MM.1S (cell line): ENCODE results near the gene OSBPL8.

Experiments used
- DNase-seq: peaks from one replicate; pipeline ENCODE4 v3.0.0-alpha.2; 2015
- H2AFZ ChIP-seq: fragments of 300-600 bp; sonication (generic); 2 replicates; pipeline ENCODE4 v1.6.0; 2016; ENCODE audit warnings: antibody characterized with exemption, low read length
- H3F3A ChIP-seq: fragments of 300-600 bp; sonication (generic); 2 replicates; pipeline ENCODE4 v1.6.1; 2016; ENCODE audit warnings: mild to moderate bottlenecking, antibody characterized with exemption, low read length, moderate library complexity, mixed read lengths; ENCODE audit not compliant: insufficient read depth
- H3K27ac ChIP-seq: fragments of 300-600 bp; sonication (generic); 2 replicates; pipeline ENCODE4 v1.5.1; 2016; ENCODE audit warnings: mild to moderate bottlenecking, low read length
- H3K27me3 ChIP-seq: fragments of 300-600 bp; sonication (generic); replicated peaks from 2 replicates; pipeline ENCODE4 v1.6.0; 2016; ENCODE audit warnings: low read length; ENCODE audit not compliant: insufficient read depth
- H3K36me3 ChIP-seq: fragments of 300-600 bp; sonication (generic); replicated peaks from 2 replicates; pipeline ENCODE4 v1.6.1; 2016; ENCODE audit warnings: mild to moderate bottlenecking, low read length, mixed read lengths; ENCODE audit not compliant: insufficient read depth
- H3K4me1 ChIP-seq: fragments of 300-600 bp; sonication (generic); 2 replicates; pipeline ENCODE4 v1.6.1; 2016; ENCODE audit warnings: low read length, mixed read lengths
- H3K4me2 ChIP-seq: fragments of 300-600 bp; sonication (generic); 2 replicates; pipeline ENCODE4 v1.6.0; 2016; ENCODE audit warnings: low read depth, low read length
- H3K4me3 ChIP-seq: fragments of 300-600 bp; sonication (generic); 2 replicates; pipeline ENCODE4 v1.5.1; 2016; ENCODE audit warnings: low read length, mixed read lengths
- H3K79me2 ChIP-seq: fragments of 300-600 bp; sonication (generic); 2 replicates; pipeline ENCODE4 v1.6.1; 2016; ENCODE audit warnings: mixed run types, low read length, mixed read lengths
- H3K9ac ChIP-seq: fragments of 300-600 bp; sonication (generic); 2 replicates; pipeline ENCODE4 v1.6.1; 2016; ENCODE audit warnings: low read length, mixed read lengths
- H3K9me2 ChIP-seq: fragments of 300-600 bp; sonication (generic); replicated peaks from 2 replicates; pipeline ENCODE4 v1.6.1; 2016; ENCODE audit warnings: mild to moderate bottlenecking, low read length, mixed read lengths; ENCODE audit not compliant: insufficient read depth
- H3K9me3 ChIP-seq: fragments of 300-600 bp; sonication (generic); replicated peaks from 2 replicates; pipeline ENCODE4 v1.6.1; 2016; ENCODE audit warnings: mild to moderate bottlenecking, low read length, mixed read lengths; ENCODE audit not compliant: insufficient read depth
- H4K20me1 ChIP-seq: fragments of 300-600 bp; sonication (generic); 2 replicates; pipeline ENCODE4 v1.6.1; 2016; ENCODE audit warnings: mild to moderate bottlenecking, low read length, moderate library complexity, mixed read lengths; ENCODE audit not compliant: insufficient read depth
- EZH2 ChIP-seq: fragments of 300-600 bp; sonication (generic); optimal IDR thresholded peaks from 2 replicates; pipeline ENCODE3; 2017; ENCODE audit warnings: low read depth, mild to moderate bottlenecking, antibody characterized with exemption, low read length, mixed read lengths
- EZH2phosphoT487 ChIP-seq: fragments of 300-600 bp; sonication (generic); IDR thresholded peaks from 2 replicates; pipeline ENCODE4 v1.6.1; 2018; ENCODE audit warnings: antibody characterized with exemption, low read length
- TF ChIP-seq, protein P1 (sequence below): fragments of 300-600 bp; sonication (generic); IDR thresholded peaks from 2 replicates; pipeline ENCODE4 v1.5.1; 2016; ENCODE audit warnings: antibody characterized with exemption, low read length, mixed read lengths

Gene OSBPL8

GRCh38 chr12:76539727-76540126 lies 19.8 kb downstream of the OSBPL8 start:
- no peaks in the 10 kb centered on the region for H4K20me1 ChIP-seq
- H3F3A ChIP-seq: no peaks in the 10 kb centered on the region
- no peak overlapping the region for H3K9ac ChIP-seq

DNA sequence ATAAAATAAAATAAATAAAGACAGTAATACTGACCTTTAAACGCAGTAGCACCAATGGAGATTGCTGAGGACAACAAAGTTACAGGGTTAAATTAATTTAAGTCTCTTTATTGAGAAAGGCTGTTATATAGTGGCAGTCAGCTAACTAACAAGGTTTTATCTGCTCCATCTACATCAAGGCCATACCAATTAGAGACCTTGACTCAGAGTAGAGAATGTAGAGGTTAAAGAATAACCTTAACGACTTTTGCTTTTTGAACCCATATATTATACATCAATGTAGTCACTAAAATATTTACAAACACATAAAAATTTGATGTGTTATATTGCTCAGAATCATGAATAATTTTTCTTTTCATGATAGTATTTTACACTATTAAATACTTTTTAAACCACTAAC lies 21.6 kb downstream of the OSBPL8 start:
- H3K27ac ChIP-seq: no peak overlapping the region
- no peak overlapping the region for H3K4me3 ChIP-seq
- no peak overlapping the region for H2AFZ ChIP-seq
- TF ChIP-seq EZH2phosphoT487: no peak
- no peak for TF ChIP-seq EZH2
- TF ChIP-seq, protein P1, sequence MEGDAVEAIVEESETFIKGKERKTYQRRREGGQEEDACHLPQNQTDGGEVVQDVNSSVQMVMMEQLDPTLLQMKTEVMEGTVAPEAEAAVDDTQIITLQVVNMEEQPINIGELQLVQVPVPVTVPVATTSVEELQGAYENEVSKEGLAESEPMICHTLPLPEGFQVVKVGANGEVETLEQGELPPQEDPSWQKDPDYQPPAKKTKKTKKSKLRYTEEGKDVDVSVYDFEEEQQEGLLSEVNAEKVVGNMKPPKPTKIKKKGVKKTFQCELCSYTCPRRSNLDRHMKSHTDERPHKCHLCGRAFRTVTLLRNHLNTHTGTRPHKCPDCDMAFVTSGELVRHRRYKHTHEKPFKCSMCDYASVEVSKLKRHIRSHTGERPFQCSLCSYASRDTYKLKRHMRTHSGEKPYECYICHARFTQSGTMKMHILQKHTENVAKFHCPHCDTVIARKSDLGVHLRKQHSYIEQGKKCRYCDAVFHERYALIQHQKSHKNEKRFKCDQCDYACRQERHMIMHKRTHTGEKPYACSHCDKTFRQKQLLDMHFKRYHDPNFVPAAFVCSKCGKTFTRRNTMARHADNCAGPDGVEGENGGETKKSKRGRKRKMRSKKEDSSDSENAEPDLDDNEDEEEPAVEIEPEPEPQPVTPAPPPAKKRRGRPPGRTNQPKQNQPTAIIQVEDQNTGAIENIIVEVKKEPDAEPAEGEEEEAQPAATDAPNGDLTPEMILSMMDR: no peak
- no peaks in the 10 kb centered on the region for H3K9me3 ChIP-seq
- no peaks in the 10 kb centered on the region for H3F3A ChIP-seq
- no peak overlapping the region for H3K4me2 ChIP-seq
- no peaks in the 10 kb centered on the region for H3K27me3 ChIP-seq
- H3K9ac ChIP-seq: no peak overlapping the region
- no peaks in the 10 kb centered on the region for H3K4me1 ChIP-seq
- peaks cover 56% of the 10 kb centered on the region for H3K79me2 ChIP-seq
- no peaks in the 10 kb centered on the region for H3K36me3 ChIP-seq
- no peak for DNase-seq
- no peaks in the 10 kb centered on the region for H3K9me2 ChIP-seq
- no peaks in the 10 kb centered on the region for H4K20me1 ChIP-seq

More at GRCh38 chr12:76539727-76540126, 19.8 kb downstream of the OSBPL8 start:
- Histone ChIP-seq H2AFZ (no peak overlapping the region), H3K9me2 (no peaks in the 10 kb centered on the region), H3K4me2 (no peak overlapping the region), H3K79me2 (peaks cover 65% of the 10 kb centered on the region), H3K4me1 (no peaks in the 10 kb centered on the region), H3K36me3 (no peaks in the 10 kb centered on the region), H3K27me3 (no peaks in the 10 kb centered on the region), H3K27ac (no peak overlapping the region), H3K4me3 (no peak overlapping the region), H3K9me3 (no peaks in the 10 kb centered on the region)
- no peak for DNase-seq
- TF ChIP-seq, protein P1: no peak
- TF ChIP-seq EZH2 (no peak), EZH2phosphoT487 (no peak)

DNA sequence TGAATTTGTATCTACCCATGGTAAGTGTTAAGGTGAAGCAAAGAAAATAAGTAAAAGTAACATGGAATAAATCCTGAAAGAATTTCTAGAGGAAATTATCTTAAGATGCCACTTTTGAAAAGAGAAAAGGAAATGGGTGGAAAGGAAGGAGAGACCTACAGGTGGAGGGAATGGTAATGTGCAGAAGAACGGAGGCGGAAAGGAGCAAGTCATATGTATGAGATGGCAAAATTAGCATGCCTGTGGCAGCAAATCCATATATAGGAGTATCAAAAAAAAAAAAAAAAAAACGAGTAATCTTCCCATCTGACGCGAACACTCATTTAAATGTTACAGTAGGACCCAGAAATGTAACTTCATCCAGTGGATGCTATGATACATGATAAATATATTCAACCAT lies 23.0 kb downstream of the OSBPL8 start:
- DNase-seq: no peak
- Histone ChIP-seq H3K27ac (no peak overlapping the region), H3K4me2 (no peak overlapping the region), H3K9ac (no peak overlapping the region), H3K9me3 (no peaks in the 10 kb centered on the region), H2AFZ (no peak overlapping the region), H3K79me2 (peaks cover 49% of the 10 kb centered on the region), H4K20me1 (no peaks in the 10 kb centered on the region), H3F3A (no peaks in the 10 kb centered on the region), H3K4me3 (no peak overlapping the region), H3K36me3 (no peaks in the 10 kb centered on the region), H3K9me2 (no peaks in the 10 kb centered on the region), H3K27me3 (no peaks in the 10 kb centered on the region), H3K4me1 (no peaks in the 10 kb centered on the region)
- TF ChIP-seq, protein P1: no peak
- TF ChIP-seq EZH2phosphoT487 (no peak), EZH2 (no peak)
